A673 (cell line): ENCODE results near the gene JAKMIP1. TPM values are rescaled to one million over a fixed set of nuclear protein-coding genes. Genes with fewer than 3 reads are reported as not detected.

Source experiments
- BruUV-seq: library from RNA; stranded (reverse); fragments of 400-500 nt; replicated peaks from 2 replicates; lab custom pipeline; 2021; lab: Mats Ljungman, UMichigan
- CTCF ChIA-PET: fragments of 300-600 bp; sonication (Branson Sonifier 250); formaldehyde crosslinking; loops from one replicate; lab custom pipeline; 2022; ENCODE audit warnings: antibody characterized with exemption; lab: Charles Lee
- POLR2A ChIA-PET: fragments of 300-600 bp; sonication (Branson Sonifier 250); formaldehyde crosslinking; loops from one replicate; lab custom pipeline; 2022; ENCODE audit warnings: antibody characterized with exemption; ENCODE audit not compliant: low non-redundant PET; lab: Charles Lee
- DNase-seq: peaks from one replicate; pipeline ENCODE4 v3.0.0-alpha.2; 2015; ENCODE audit warnings: low spot score
- H3K27ac ChIP-seq: fragments of 200-600 bp; sonication (generic); 2 replicates; pipeline ENCODE4 v1.5.1; 2016; ENCODE audit warnings: mixed run types, low read depth, mild to moderate bottlenecking, mixed read lengths, antibody characterized with exemption, low read length; ENCODE audit not compliant: poor library complexity, severe bottlenecking
- H3K27me3 ChIP-seq: fragments of 200-600 bp; sonication (generic); replicated peaks from 2 replicates; pipeline ENCODE4 v1.6.1; 2017; ENCODE audit warnings: mixed run types, low read depth, mild to moderate bottlenecking, mixed read lengths, antibody characterized with exemption, low read length; ENCODE audit not compliant: insufficient read depth, poor library complexity
- H3K36me3 ChIP-seq: fragments of 200-600 bp; sonication (generic); 2 replicates; pipeline ENCODE4 v1.6.1; 2016; ENCODE audit warnings: mixed run types, mild to moderate bottlenecking, mixed read lengths, antibody characterized with exemption, low read length; ENCODE audit not compliant: insufficient read depth, poor library complexity, severe bottlenecking
- H3K4me1 ChIP-seq: fragments of 200-600 bp; sonication (generic); 2 replicates; pipeline ENCODE4 v1.6.1; 2017; ENCODE audit warnings: mixed run types, mild to moderate bottlenecking, mixed read lengths, antibody characterized with exemption, low read length; ENCODE audit not compliant: insufficient read depth, poor library complexity, severe bottlenecking
- H3K4me3 ChIP-seq: fragments of 200-600 bp; sonication (generic); 2 replicates; pipeline ENCODE4 v1.5.1; 2016; ENCODE audit warnings: low read depth, mixed run types, mild to moderate bottlenecking, mixed read lengths, low read length; ENCODE audit not compliant: poor library complexity, severe bottlenecking
- H3K9me3 ChIP-seq: fragments of 200-600 bp; sonication (generic); 2 replicates; pipeline ENCODE4 v1.6.1; 2016; ENCODE audit warnings: mixed run types, low read depth, mild to moderate bottlenecking, mixed read lengths, antibody characterized with exemption, low read length; ENCODE audit not compliant: poor library complexity, severe bottlenecking
- EZH2 ChIP-seq: fragments of 200-600 bp; sonication (generic); IDR thresholded peaks from 2 replicates; pipeline ENCODE4 v1.6.1; 2017; ENCODE audit warnings: borderline replicate concordance, low read depth, mild to moderate bottlenecking, mixed read lengths, antibody characterized with exemption, low read length; ENCODE audit not compliant: poor library complexity, severe bottlenecking
- intact Hi-C: fragments of 100-400 bp; cut with micrococcal nuclease; formaldehyde crosslinking; loops from one replicate; pipeline ENCODE4 v1.10.0; 2022; ENCODE audit not compliant: unreplicated experiment
- total RNA-seq: library from RNA; stranded (reverse); gene quantifications from 2 replicates; pipeline ENCODE4 v1.2.3, GENCODE V29; 2021
- TF ChIP-seq, protein P1 (sequence below): fragments of 300-800, 200-600 bp; sonication (generic); conservative IDR thresholded peaks from 2 replicates; pipeline ENCODE4 v1.5.1; 2017; ENCODE audit warnings: low read depth, mild to moderate bottlenecking, antibody characterized with exemption, low read length, moderate library complexity, mixed read lengths

The JAKMIP1 gene
- total RNA-seq, 1 experiment from 2014 or later, result not detected

GRCh38 chr4:6068986-6069385 lies 131.4 kb downstream of the JAKMIP1 start:
- intact Hi-C loops, result no loop called here
- Histone ChIP-seq H3K4me3 (no peak overlapping the region), H3K9me3 (no peaks in the 10 kb centered on the region), H3K27ac (no peak overlapping the region), H3K4me1 (no peaks in the 10 kb centered on the region), H3K27me3 (peaks cover 30% of the 10 kb centered on the region), H3K36me3 (no peaks in the 10 kb centered on the region)
- TF ChIP-seq, protein P1, sequence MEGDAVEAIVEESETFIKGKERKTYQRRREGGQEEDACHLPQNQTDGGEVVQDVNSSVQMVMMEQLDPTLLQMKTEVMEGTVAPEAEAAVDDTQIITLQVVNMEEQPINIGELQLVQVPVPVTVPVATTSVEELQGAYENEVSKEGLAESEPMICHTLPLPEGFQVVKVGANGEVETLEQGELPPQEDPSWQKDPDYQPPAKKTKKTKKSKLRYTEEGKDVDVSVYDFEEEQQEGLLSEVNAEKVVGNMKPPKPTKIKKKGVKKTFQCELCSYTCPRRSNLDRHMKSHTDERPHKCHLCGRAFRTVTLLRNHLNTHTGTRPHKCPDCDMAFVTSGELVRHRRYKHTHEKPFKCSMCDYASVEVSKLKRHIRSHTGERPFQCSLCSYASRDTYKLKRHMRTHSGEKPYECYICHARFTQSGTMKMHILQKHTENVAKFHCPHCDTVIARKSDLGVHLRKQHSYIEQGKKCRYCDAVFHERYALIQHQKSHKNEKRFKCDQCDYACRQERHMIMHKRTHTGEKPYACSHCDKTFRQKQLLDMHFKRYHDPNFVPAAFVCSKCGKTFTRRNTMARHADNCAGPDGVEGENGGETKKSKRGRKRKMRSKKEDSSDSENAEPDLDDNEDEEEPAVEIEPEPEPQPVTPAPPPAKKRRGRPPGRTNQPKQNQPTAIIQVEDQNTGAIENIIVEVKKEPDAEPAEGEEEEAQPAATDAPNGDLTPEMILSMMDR, result no peak
- TF ChIP-seq EZH2, result no peak
- POLR2A ChIA-PET, result no interaction called here
- DNase-seq, result no peak
- no TSS peak for BruUV-seq
- CTCF ChIA-PET, result no interaction called here

DNA sequence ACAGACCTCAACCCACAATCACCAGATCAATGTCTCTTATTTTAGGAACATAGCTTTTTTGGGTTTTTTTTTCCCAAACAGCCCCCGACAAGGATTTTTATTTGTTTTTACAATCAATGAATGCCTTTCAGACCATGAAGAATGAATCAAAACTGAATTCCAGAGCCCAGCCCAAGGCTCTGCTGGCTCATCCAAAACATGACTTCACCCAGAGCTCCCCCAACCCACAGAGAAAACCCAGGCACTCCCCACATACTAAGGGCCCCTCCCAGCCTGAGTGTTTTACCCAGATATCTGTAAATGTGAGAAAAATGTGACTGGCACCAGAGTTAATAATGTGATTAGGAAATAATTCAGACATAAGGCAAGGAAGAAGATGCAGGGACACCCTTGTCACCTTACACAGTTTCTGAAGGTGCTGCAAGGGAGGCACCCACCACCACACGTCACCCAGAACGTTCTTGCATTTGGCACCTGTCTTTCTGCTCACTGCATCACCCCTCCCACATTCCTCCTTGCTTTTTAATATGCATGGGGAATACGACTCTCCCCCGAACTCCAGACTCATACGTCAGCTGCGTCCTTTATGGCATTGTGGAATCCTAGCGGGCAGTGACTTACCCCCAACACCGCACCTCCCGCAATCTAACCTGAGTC lies 134.3 kb downstream of the JAKMIP1 start:
- intact Hi-C loops, result no loop called here
- no peak for DNase-seq
- BruUV-seq, result no TSS peak
- no peak for TF ChIP-seq EZH2
- TF ChIP-seq, protein P1, result no peak
- no peak overlapping the region for H3K27ac ChIP-seq
- H3K9me3 ChIP-seq, result no peaks in the 10 kb centered on the region
- peaks cover 30% of the 10 kb centered on the region for H3K27me3 ChIP-seq
- H3K4me3 ChIP-seq, result no peak overlapping the region
- no peaks in the 10 kb centered on the region for H3K36me3 ChIP-seq
- ChIA-PET POLR2A (no interaction called here), CTCF (no interaction called here)
- H3K4me1 ChIP-seq, result no peaks in the 10 kb centered on the region

GRCh38 chr4:6065166-6065565 lies 135.2 kb downstream of the JAKMIP1 start:
- DNase-seq, result no peak
- Histone ChIP-seq H3K4me3 (no peak overlapping the region), H3K4me1 (no peaks in the 10 kb centered on the region), H3K27ac (no peak overlapping the region), H3K36me3 (no peaks in the 10 kb centered on the region), H3K27me3 (peaks cover 30% of the 10 kb centered on the region), H3K9me3 (peaks cover 1% of the 10 kb centered on the region)
- intact Hi-C loops, result no loop called here
- no TSS peak for BruUV-seq
- CTCF ChIA-PET, result no interaction called here
- no peak for TF ChIP-seq EZH2
- TF ChIP-seq, protein P1, result no peak
- POLR2A ChIA-PET, result no interaction called here
